Nephron progenitor cell (in vitro differentiated cells): ENCODE data around the gene GMDS.

Experiments
- DNase-seq: peaks from one replicate; pipeline ENCODE4 v3.0.0; 2021
- H3K27ac Mint-ChIP-seq: 2 replicates; pipeline ENCODE4 v1.8.0; 2021; ENCODE audit warnings: mild to moderate bottlenecking, moderate library complexity, mixed read lengths
- H3K27me3 Mint-ChIP-seq: 2 replicates; pipeline ENCODE4 v1.8.0; 2021; ENCODE audit warnings: mild to moderate bottlenecking, low read depth, mixed read lengths; ENCODE audit not compliant: poor library complexity
- H3K36me3 Mint-ChIP-seq: 2 replicates; pipeline ENCODE4 v1.8.0; 2021; ENCODE audit warnings: low read depth, mixed read lengths
- H3K4me1 Mint-ChIP-seq: 2 replicates; pipeline ENCODE4 v1.8.0; 2021; ENCODE audit warnings: mixed read lengths
- H3K4me3 Mint-ChIP-seq: 2 replicates; pipeline ENCODE4 v1.8.0; 2021; ENCODE audit warnings: mild to moderate bottlenecking, moderate library complexity, mixed read lengths
- H3K9me3 Mint-ChIP-seq: 2 replicates; pipeline ENCODE4 v1.8.0; 2021; ENCODE audit warnings: mild to moderate bottlenecking, moderate library complexity, mixed read lengths
- TF ChIP-seq, protein P1 (sequence below): fragments of 200-600 bp; sonication (generic); IDR thresholded peaks from 2 replicates; pipeline ENCODE4 v1.5.0; 2021; ENCODE audit warnings: antibody characterized with exemption

Gene GMDS

GRCh38 chr6:1893470-1894130, 351.8 kb downstream of the GMDS start:
- TF ChIP-seq, protein P1, sequence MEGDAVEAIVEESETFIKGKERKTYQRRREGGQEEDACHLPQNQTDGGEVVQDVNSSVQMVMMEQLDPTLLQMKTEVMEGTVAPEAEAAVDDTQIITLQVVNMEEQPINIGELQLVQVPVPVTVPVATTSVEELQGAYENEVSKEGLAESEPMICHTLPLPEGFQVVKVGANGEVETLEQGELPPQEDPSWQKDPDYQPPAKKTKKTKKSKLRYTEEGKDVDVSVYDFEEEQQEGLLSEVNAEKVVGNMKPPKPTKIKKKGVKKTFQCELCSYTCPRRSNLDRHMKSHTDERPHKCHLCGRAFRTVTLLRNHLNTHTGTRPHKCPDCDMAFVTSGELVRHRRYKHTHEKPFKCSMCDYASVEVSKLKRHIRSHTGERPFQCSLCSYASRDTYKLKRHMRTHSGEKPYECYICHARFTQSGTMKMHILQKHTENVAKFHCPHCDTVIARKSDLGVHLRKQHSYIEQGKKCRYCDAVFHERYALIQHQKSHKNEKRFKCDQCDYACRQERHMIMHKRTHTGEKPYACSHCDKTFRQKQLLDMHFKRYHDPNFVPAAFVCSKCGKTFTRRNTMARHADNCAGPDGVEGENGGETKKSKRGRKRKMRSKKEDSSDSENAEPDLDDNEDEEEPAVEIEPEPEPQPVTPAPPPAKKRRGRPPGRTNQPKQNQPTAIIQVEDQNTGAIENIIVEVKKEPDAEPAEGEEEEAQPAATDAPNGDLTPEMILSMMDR = peak; percentile 19
- DNase-seq = peak; percentile 32
- Mint-ChIP-seq H3K36me3 (peaks cover 4% of the 10 kb centered on the region), H3K4me1 (peaks cover 15% of the 10 kb centered on the region), H3K27ac (no peak overlapping the region), H3K9me3 (no peaks in the 10 kb centered on the region), H3K27me3 (peaks cover 6% of the 10 kb centered on the region), H3K4me3 (no peak overlapping the region)

GRCh38 chr6:1892716-1893115, 352.7 kb downstream of the GMDS start:
- no peaks in the 10 kb centered on the region for H3K9me3 Mint-ChIP-seq
- DNase-seq = no peak
- TF ChIP-seq, protein P1 = no peak
- H3K4me3 Mint-ChIP-seq = no peak overlapping the region
- peaks cover 6% of the 10 kb centered on the region for H3K27me3 Mint-ChIP-seq
- peaks cover 4% of the 10 kb centered on the region for H3K36me3 Mint-ChIP-seq
- no peak overlapping the region for H3K27ac Mint-ChIP-seq
- H3K4me1 Mint-ChIP-seq = peaks cover 15% of the 10 kb centered on the region

- Mint-ChIP-seq H3K4me1 (peaks cover 18% of the 10 kb centered on the region), H3K9me3 (no peaks in the 10 kb centered on the region), H3K27ac (no peak overlapping the region), H3K36me3 (peaks cover 4% of the 10 kb centered on the region), H3K4me3 (no peak overlapping the region), H3K27me3 (peaks cover 3% of the 10 kb centered on the region)
- TF ChIP-seq, protein P1 = no peak
- DNase-seq = no peak
Observed at GRCh38 chr6:1890987-1891386, 354.4 kb downstream of the GMDS start.

- peaks cover 3% of the 10 kb centered on the region for H3K27me3 Mint-ChIP-seq
- H3K4me3 Mint-ChIP-seq = no peak overlapping the region
- H3K36me3 Mint-ChIP-seq = peaks cover 4% of the 10 kb centered on the region
- TF ChIP-seq, protein P1 = no peak
- no peak overlapping the region for H3K27ac Mint-ChIP-seq
- no peak for DNase-seq
- no peaks in the 10 kb centered on the region for H3K9me3 Mint-ChIP-seq
- H3K4me1 Mint-ChIP-seq = peaks cover 27% of the 10 kb centered on the region
Observed at GRCh38 chr6:1890071-1890470, 355.3 kb downstream of the GMDS start.

- peak overlapping the region; percentile 46 for H3K4me3 Mint-ChIP-seq
- H3K36me3 Mint-ChIP-seq = peaks cover 4% of the 10 kb centered on the region
- no peaks in the 10 kb centered on the region for H3K9me3 Mint-ChIP-seq
- no peak for DNase-seq
- TF ChIP-seq, protein P1 = no peak
- H3K27ac Mint-ChIP-seq = peak overlapping the region; percentile 89
- H3K27me3 Mint-ChIP-seq = no peaks in the 10 kb centered on the region
- H3K4me1 Mint-ChIP-seq = peaks cover 30% of the 10 kb centered on the region
Observed at GRCh38 chr6:1885576-1886011, 359.8 kb downstream of the GMDS start.

GRCh38 chr6:1884313-1884712, 361.1 kb downstream of the GMDS start:
- H3K27ac Mint-ChIP-seq = no peak overlapping the region

More at GRCh38 chr6:1884313-1884712, 361.1 kb downstream of the GMDS start:
- TF ChIP-seq, protein P1 = no peak
- Mint-ChIP-seq H3K4me3 (no peak overlapping the region), H3K4me1 (peaks cover 30% of the 10 kb centered on the region), H3K27me3 (no peaks in the 10 kb centered on the region), H3K36me3 (no peaks in the 10 kb centered on the region), H3K9me3 (no peaks in the 10 kb centered on the region)
- DNase-seq = no peak
